ENCODE results near the gene ATP1A4.

Gene ATP1A4

DNA sequence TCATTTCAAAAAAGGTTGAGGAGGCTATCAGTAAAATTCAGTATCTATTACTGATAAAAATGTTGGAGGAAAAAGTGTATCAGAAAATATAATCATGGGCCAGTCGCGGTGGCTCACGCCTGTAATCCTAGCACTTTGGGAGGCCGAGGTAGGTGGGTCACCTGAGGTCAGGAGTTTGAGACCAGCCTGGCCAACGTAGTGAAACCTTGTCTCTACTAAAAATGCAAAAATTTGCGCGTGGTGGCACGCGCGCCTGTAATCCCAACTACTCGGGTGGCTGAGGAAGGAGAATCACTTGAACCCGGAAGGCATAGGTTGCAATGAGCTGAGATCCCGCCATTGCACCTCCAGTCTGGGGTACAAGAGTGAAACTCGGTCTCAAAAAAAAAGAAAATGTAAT, 5.3 kb upstream of the ATP1A4 start:
- no peak for DNase-seq

DNA sequence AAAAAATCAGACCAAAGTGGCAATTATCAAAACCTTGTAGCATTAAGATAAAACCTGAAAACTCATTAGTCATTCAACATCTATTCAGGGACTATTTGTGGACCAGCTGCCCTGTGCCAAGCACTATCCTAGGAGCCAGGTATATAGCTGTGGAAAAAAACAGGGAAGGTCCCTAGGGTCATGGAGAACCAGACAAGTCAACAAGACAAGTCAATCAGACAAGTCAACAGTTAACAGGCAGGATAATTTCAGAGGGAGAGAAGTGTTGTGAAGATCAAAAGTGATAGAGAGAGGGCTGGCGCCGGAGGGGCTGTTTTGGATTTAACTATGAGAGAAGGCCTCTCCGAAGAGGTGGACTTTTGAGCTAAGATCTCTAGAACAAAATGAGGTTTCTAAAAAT, 3.3 kb upstream of the ATP1A4 start:
- DNase-seq: no peak

DNA sequence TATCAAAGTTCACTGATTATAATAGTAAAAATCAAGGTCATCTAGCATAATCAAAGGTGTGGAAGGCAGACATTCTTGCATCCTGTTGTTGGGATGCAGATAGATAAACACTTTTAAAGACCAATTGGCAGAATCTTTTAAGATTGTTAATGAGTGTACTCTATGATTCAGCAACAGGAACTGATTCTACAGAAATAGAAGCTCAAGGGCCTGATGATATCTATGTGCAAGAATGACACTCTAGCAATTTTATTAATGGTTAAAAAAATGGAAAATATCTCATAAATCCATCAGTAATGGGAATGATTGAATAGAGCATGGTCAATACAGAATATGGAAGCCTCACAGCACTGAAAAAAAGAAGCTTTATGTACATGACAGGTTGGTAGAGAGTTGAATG, 2.2 kb upstream of the ATP1A4 start:
- no peak for DNase-seq

DNA sequence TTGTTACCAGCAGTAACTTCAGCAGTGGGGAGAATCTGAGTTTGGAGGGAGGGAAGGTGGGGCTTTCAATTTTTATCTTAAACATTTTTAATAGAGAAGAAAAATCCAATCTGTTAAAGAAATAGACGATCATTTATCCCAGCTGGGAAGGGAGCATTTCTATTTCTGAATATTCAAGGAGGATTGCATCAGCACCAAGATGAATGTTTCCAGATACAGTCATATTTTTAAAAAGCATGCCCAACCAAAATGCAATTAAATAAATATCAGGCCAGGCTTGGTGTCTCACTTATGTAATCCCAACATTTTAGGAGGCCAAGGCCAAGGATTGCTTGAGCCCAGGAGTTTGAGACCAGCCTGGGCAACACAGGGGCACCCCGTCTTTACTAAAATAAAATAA, 1.7 kb upstream of the ATP1A4 start:
- no peak for DNase-seq

DNA sequence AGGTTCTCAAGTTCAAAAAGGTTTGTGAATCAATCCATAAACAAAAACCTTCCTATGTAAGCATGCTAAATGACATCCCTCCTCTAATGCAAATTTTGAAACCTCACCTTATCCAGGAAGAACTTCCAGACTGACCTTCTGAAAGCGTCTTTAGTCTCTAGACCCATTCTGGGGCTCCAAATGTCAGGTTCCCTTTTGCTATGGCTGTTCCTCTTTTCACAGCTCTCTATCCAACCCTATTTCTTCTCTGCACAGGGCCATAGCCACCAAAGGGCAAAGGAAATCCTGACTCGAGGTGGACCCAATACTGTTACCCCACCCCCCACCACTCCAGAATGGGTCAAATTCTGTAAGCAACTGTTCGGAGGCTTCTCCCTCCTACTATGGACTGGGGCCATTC, 3.4 kb downstream of the ATP1A4 start:
- no peak for DNase-seq

DNA sequence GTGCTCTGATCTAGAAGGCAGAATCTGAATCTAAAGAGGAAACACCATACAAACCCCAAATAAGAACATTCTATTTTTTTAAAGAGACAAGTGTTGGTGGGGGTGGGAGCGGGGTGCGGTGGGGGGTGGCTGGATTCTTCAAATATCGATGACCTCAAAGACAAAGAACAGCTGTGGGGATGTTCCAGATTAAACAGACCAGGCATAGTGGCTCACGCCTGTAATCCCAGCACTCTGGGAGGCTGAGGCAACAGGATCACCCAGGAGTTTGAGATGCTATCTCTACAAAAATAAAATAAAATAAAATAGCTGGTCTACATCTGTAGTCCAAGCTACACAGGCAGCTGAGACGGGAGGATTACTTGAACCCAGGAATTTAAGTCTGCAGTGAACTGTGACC, 5.0 kb downstream of the ATP1A4 start:
- no peak for DNase-seq

DNA sequence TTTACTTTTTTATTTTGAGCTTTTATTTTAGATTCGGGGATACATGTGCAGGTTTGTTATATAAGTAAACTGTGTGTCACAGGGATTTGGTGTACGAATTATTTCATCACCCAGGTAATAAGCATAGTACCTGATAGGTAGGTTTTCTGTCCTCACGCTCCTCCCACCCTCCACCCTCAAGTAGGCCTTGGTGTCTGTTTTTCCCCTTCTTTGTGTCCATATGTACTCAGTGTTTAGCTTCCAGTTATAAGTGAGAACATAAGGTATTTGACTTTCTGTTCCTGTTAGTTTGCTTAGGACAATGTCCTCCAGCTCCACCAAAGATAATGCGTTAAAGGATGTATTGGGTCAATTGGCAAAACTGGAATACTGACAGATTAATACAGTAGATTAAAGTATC, 5.8 kb downstream of the ATP1A4 start:
- DNase-seq: no peak

DNA sequence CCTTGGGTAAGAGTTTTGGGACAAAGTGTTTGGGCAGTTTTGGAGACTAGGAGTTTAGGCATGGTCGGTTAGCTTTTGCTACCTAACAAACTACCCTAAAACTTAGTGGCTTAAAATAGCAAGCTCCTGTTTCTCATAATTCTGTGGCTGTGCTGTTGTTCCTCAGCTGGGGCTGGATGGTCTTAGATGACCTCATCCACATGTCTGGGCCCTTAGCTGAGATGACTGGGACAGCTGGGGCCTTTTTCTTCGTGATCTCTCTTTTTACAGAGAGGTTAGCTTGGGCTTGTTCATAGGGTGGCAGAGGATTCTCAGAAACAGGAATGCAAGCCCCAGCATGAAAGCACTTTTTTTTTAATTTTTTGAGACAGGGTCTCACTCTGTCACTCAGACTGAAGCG, 6.6 kb downstream of the ATP1A4 start:
- no peak for DNase-seq

DNA sequence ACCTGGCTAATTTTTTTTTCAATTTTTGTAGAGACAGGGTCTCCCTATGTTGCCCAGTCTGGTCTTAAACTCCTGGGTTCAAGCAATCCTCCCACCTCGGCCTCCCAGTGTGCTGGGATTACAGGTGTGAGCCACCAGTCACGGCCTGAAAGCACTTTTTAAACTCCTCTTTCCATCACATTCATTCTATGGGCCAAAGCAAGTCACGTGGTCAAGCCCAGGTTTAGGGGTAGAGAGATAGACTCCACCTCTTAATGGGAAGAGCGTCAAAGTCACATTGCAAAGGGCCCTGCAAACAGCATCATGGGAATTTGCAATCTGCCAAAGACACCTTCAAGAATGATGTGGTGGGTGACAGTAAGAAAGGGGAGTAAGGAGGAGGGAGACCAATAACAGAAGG, 7.1 kb downstream of the ATP1A4 start:
- no peak for DNase-seq

DNA sequence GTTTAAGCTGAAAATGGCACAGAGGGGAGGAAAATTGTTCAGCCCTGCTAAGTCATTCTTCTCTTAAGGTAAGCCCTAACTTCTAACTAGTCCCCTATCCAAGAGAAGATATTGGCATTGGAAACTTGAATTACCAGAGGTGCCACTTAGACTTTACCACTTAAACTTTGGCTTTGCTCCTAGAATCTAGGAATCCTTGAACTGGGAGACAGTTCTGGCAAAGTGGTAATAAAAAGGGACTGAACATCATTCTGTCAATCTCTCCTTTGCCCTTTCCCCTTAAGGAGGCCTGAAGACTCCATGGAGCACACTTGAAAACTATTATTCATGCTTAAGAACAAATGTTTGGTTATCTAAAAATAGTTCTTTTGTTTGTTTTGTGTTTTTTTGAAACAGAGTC, 8.4 kb downstream of the ATP1A4 start:
- no peak for DNase-seq

DNA sequence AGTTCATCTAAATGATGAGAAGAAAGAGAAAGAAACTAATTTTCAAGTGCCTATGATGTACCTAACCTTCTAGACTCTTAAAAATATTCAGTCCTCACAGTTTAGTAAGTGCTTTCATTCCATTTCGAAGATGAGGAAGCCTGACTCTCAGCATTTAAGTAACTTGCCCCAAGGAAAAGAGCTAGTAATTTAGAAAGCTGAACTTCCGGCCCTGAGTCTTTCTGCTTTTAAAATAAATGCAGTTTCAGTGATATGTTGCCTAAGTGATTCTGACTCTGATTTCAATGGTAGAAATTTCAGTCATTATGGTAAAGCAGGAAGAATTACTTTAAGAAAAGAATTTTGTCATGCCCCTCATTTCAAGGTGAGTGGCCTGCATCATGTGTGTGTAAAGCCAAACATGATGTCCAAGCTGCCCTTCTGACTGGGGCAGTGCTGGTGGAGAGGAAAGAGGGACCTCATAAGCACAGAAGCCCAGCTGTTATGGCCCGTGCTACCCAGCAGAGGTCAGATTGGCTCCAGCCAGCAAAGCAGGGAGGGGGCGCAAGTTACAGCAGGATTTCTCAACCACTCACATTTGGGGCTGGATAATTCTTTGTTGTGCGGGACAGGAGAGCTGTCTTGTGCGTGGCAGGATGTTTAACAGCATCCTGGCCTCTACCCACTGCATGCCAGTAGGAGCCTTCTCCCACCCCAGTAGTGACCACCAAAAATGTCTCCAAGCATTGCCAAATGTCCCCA, 10.7 kb downstream of the ATP1A4 start:
- DNase-seq: no peak

DNA sequence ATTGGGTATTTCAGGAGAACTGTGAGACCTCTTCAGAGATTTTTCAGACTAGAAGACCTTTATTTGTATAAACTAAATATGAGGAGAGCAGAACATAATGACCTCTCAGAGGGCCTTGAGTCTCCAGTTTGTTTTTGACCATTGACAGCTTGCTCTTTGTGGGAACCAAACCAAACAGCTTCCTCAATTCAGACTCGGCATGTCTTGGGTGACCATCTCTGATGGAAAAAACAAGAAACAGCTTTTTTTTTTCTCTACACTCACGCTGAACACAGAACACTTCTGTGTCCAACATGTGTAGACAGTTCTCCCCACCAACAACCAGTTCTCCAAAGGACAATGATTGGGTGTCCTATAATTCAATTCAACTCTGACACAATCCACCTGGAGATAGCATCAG, 11.5 kb downstream of the ATP1A4 start:
- DNase-seq: no peak

DNA sequence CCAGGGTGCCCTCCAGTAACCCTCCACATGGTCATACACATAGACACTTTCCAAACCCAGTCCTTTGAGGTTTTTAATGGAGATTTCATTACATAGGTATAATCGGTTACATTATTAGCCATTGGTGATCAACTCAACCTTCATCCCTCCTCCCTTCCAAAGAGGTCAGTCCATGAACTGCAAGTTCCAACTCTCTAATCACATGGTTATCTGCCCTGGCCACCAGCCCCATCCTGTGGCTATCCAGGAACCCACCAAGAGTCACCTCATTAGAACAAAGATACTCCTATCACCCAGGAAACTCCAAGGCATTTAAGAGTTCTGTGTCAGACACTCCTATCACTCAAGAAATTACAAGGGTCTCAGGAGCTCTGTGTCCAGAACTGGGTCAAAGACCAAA, 12.2 kb downstream of the ATP1A4 start:
- DNase-seq: no peak

DNA sequence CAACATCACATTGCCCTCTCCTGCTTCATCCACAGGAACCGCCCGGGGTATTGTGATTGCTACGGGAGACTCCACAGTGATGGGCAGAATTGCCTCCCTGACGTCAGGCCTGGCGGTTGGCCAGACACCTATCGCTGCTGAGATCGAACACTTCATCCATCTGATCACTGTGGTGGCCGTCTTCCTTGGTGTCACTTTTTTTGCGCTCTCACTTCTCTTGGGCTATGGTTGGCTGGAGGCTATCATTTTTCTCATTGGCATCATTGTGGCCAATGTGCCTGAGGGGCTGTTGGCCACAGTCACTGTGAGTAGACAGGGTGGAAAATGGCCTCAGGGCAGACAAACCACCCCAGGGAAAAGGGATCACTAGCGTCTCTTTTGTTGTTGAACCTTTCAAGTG, 12.7 kb downstream of the ATP1A4 start:
- DNase-seq: no peak

DNA sequence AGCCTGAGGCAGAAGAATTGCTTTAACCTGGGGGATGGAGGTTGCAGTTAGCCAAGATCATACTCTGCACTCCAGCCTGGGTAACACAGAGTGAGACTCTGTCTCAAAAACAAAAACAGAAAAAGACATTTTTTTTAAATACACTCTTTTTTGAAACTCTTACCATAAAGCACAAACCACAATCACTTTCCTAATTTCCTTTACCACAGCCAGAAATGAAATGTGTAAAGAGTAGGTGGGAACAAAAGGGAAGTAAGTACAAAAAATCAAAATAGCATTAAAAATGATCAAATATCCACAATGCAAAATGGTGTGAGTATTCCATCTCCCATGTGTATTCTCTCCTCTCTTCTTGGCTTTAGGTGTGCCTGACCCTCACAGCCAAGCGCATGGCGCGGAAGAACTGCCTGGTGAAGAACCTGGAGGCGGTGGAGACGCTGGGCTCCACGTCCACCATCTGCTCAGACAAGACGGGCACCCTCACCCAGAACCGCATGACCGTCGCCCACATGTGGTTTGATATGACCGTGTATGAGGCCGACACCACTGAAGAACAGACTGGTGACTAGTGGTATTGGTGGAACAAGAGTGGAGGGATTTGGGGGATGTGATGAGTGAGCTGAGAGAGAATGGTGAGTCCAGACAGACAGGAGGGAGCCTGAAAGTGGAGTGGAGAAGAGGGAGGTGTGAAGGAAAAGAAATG, 14.9 kb downstream of the ATP1A4 start:
- no peak for DNase-seq

DNA sequence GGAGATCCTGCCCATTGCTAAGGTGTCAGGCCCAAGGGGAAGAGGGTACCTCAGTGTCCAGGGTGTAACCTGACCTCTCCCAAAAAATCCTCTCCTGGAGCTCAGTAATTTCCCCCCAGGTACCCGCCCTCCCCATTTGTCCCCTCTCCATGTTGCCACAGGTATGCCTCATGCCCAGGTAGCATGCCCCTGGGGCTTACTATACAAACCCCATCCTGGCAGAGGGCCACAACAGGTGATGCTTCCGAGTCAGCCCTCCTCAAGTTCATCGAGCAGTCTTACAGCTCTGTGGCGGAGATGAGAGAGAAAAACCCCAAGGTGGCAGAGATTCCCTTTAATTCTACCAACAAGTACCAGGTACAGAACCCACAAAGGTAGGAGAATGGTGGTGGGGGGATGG, 15.7 kb downstream of the ATP1A4 start:
- DNase-seq: no peak

DNA sequence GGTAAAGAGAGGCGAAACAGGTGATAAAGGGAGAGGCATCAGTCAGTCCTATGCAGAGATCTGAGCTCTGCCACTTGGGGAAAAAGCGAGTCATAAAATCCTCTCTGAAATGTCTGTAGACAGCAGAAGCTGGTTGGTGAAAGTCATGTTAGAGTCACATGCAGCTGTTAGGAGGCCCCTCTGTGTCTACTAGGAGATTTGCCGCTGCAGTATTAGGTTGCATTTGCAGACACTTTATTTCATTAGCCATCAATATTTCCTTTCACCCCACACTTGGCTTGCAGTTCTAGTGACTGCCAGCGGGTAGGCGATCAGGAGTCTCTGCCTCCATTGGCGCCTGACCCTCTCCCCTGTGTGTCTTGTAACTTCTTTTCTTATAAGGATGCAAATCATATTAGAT, 16.2 kb downstream of the ATP1A4 start:
- DNase-seq: no peak

DNA sequence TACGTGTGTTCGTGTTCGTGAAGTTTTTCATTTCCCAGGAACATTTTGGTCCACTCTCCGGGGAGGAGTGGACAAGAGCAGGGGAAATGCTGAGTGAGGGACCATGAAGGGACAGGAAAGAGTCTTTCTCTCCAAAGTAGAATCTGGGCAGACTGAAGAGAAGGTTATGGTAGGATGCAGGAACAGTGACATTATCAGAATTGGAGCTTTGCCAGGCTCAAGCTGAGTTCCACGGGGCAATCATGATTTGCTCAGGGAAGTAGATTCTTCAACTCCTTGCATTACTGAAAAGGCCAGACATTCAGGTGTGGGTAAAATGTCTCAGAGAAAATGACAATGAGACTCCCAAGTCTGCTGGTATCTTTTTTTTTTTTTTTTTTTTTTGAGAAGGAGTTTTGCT, 16.6 kb downstream of the ATP1A4 start:
- no peak for DNase-seq

DNA sequence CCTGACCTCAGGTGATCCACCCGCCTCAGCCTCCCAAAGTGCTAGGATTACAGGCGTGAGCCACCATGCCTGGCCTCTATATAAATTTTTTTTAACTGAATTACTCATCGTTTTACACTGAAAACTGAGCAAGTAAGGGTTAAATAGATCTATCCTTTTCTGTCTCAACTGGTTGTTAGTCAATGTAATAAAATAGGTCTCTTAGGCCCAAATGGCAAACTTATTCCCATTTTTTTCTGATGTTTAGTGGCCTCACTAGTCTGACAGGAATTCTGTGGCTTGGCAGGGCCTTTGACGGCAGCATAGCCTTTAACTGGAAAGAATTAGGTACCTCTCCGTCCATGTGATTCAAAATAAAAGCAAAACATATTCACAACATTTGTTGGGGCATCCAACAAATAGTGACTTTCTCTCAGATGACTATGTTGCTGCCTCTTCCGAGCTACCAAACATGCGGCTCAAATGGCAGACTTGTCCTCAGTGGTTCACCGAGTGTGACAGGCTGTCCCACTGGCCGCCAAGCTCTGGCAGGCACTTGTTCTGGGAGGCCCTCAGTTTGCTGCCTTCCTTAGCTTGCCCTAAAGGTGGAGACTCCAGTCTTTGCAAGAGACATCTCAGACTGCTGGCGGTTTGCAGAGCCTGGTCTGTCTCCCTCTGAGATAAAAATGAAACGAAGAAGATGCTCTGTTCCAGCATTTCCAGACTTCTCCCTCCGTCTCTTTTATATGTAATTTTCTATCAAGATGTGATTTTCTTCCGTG, 17.4 kb downstream of the ATP1A4 start:
- DNase-seq: no peak

DNA sequence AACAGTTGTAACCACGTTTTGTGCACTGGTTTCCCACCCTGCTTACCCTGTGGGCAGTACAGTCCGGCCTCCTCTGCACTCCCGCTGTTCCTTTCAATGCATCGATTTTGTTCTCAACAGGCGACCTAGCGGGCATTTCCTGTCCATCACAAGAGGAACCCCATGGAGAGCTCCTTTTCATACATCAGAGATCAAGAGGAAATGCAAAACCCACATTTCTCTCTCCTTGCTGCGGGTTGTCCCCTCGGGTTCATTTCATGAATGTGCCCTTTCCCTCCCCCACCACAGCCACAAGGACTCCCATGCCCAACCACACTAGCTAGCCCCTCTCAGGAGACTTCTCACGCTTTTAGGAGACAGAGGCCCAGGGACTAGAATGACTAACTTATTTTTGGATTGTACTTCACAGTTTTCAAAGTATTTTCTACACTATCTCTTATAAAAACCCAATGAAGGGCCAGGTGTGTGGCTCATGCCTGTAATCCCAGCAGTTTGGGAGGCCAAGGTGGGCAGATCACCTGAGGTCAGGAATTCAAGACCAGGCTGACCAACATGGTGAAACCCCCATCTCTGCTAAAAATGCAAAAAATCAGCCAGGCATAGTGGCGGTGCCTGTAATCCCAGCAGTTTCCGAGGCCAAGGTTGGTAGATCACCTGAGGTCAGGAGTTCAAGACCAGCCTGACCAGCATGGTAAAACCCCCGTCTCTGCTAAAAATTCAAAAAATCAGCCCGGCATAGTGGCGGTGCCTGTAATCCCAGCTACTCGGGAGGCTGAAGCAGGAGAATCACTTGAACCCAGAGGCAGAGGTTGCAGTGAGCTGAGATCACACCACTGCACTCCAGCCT, 18.4 kb downstream of the ATP1A4 start:
- no peak for DNase-seq

DNA sequence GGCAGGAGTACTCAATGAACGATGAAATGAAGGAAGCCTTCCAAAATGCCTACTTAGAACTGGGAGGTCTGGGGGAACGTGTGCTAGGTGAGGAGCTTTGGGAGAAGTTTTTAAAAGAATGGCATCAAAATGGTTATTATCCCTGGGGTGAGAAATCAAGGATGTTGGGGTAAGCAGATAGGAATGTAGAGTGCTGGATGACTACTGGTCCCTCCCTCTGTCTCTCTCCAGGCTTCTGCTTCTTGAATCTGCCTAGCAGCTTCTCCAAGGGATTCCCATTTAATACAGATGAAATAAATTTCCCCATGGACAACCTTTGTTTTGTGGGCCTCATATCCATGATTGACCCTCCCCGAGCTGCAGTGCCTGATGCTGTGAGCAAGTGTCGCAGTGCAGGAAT, 20.0 kb downstream of the ATP1A4 start:
- no peak for DNase-seq

DNA sequence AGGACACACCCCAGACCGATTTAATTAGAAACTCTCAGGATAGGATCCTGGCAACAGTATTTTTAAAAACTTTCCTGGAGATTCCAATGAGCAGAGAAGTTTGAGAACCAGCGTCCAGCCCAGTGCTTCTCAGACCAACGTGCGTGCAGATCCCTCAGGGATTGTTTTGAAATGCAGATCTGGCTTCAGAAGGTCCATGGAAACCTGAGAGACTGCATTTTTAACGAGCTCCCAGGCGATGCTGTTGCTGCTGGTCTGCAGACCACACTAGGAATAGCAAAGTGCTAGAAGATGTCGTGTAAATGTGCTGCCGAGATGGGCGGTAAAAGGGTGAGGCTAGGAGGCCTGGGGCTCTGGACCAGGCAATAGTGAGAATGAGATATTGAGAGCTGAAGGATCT, 20.6 kb downstream of the ATP1A4 start:
- DNase-seq: no peak

DNA sequence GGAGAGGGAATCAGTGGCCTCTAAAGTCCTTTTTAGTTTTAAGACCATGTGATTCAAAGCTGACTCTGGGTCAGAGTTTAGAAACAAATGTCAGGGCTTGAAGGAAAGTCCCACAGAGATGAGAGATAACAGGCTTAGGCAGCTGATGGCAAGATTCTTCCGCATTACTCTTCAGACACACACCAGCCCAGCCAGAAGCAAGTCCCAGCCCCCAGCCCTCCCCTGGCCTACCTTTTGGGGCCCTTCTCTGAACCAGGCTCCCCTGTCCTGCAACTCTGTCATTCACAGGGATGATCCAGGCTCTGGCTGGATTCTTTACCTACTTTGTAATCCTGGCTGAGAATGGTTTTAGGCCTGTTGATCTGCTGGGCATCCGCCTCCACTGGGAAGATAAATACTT, 25.8 kb downstream of the ATP1A4 start:
- DNase-seq: no peak
